ENCODE measurements around the gene CACFD1. TPM values are rescaled to one million over a fixed set of nuclear protein-coding genes. Genes with fewer than 3 reads are reported as not detected.
A peak's percentile ranks its signal among the peaks of the same experiment; 100 is the strongest.

The CACFD1 gene
- total and polyA plus RNA-seq, 2 experiments from 2014 or later = 5.8 to 18.2 TPM

DNA sequence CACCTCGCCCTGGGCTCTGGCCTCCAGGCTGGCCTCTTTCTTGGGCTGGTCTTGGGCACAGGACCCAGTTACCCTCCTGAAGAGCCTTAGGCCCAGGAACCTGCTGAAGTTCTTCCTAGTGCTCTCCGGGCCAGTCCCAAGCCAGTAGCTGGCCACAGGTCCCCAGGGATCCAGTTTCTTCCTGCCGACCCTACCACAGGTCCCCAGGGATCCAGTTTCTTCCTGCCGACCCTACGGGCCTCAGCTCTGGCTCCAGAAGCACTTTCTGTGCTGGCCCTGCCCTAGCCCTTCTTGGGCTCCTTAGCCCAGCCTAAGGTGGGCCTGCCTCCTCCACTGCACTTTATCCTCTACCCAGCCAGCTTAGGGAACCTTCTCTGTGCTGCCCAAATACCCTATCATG, 18.2 kb upstream of the CACFD1 start:
- no peaks in the 10 kb centered on the region for H3K4me1 ChIP-seq (ENCODE audit: insufficient read depth)
- H3K27me3 ChIP-seq (ENCODE audit: insufficient read depth) = no peaks in the 10 kb centered on the region
- no peaks in the 10 kb centered on the region for H4K20me1 ChIP-seq (replicated peaks; ENCODE audit: insufficient read depth)
- H3K4me1 Mint-ChIP-seq = no peaks in the 10 kb centered on the region
- H3K27ac Mint-ChIP-seq = no peak overlapping the region
- H3K27ac ChIP-seq (ENCODE audit: low read depth) = no peak overlapping the region
- no peak for TF ChIP-seq CREB1 (CRISPR knock-in tag; IDR thresholded peaks at IDR 0.05; ENCODE audit: low read depth)
- TF ChIP-seq, protein P1, sequence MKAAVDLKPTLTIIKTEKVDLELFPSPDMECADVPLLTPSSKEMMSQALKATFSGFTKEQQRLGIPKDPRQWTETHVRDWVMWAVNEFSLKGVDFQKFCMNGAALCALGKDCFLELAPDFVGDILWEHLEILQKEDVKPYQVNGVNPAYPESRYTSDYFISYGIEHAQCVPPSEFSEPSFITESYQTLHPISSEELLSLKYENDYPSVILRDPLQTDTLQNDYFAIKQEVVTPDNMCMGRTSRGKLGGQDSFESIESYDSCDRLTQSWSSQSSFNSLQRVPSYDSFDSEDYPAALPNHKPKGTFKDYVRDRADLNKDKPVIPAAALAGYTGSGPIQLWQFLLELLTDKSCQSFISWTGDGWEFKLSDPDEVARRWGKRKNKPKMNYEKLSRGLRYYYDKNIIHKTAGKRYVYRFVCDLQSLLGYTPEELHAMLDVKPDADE (IDR thresholded peaks at IDR 0.05) = no peak
- TF ChIP-seq, protein P2, sequence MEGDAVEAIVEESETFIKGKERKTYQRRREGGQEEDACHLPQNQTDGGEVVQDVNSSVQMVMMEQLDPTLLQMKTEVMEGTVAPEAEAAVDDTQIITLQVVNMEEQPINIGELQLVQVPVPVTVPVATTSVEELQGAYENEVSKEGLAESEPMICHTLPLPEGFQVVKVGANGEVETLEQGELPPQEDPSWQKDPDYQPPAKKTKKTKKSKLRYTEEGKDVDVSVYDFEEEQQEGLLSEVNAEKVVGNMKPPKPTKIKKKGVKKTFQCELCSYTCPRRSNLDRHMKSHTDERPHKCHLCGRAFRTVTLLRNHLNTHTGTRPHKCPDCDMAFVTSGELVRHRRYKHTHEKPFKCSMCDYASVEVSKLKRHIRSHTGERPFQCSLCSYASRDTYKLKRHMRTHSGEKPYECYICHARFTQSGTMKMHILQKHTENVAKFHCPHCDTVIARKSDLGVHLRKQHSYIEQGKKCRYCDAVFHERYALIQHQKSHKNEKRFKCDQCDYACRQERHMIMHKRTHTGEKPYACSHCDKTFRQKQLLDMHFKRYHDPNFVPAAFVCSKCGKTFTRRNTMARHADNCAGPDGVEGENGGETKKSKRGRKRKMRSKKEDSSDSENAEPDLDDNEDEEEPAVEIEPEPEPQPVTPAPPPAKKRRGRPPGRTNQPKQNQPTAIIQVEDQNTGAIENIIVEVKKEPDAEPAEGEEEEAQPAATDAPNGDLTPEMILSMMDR (conservative IDR thresholded peaks at IDR 0.05; ENCODE audit: low read depth in 2 of 2) = no peak
- TF ChIP-seq POLR2AphosphoS5 (IDR thresholded peaks at IDR 0.05; ENCODE audit: low read depth) = no peak
- H3K4me3 ChIP-seq = no peak overlapping the region
- H3K9me2 ChIP-seq (ENCODE audit: insufficient read depth) = no peaks in the 10 kb centered on the region
- no peaks in the 10 kb centered on the region for H3K9me3 Mint-ChIP-seq
- no peaks in the 10 kb centered on the region; the same call in 2 of the 3 replicates for H3K36me3 Mint-ChIP-seq (ENCODE audit: low read depth)
- no peaks in the 10 kb centered on the region for H3K79me2 ChIP-seq (replicated peaks; ENCODE audit: insufficient read depth)
- H3F3A ChIP-seq (replicated peaks; ENCODE audit: low read depth) = no peaks in the 10 kb centered on the region
- DNase-seq (ENCODE audit: low spot score) = no peak
- no peak overlapping the region for H2AFZ ChIP-seq
- no peak overlapping the region for H3K4me2 ChIP-seq
- no peaks in the 10 kb centered on the region for H3K36me3 ChIP-seq (ENCODE audit: insufficient read depth)
- ATAC-seq = no peak
- H3K27me3 Mint-ChIP-seq (ENCODE audit: insufficient read depth, low read depth, poor library complexity) = peaks cover 3% of the 10 kb centered on the region
- no peak overlapping the region for H3K4me3 Mint-ChIP-seq

GRCh38 chr9:133443248-133443647, 16.5 kb upstream of the CACFD1 start:
- no peaks in the 10 kb centered on the region for H3K27me3 ChIP-seq (ENCODE audit: insufficient read depth)
- H3K79me2 ChIP-seq (replicated peaks; ENCODE audit: insufficient read depth) = no peaks in the 10 kb centered on the region
- no peaks in the 10 kb centered on the region for H3K36me3 ChIP-seq (ENCODE audit: insufficient read depth)
- H4K20me1 ChIP-seq (replicated peaks; ENCODE audit: insufficient read depth) = no peaks in the 10 kb centered on the region
- no peaks in the 10 kb centered on the region for H3F3A ChIP-seq (replicated peaks; ENCODE audit: low read depth)
- H3K4me3 ChIP-seq = no peak overlapping the region
- Mint-ChIP-seq H3K4me1 (no peaks in the 10 kb centered on the region), H3K36me3 (ENCODE audit: low read depth) (no peaks in the 10 kb centered on the region; the same call in 2 of the 3 replicates), H3K27me3 (ENCODE audit: insufficient read depth, low read depth, poor library complexity) (no peaks in the 10 kb centered on the region), H3K9me3 (no peaks in the 10 kb centered on the region), H3K27ac (no peak overlapping the region), H3K4me3 (no peak overlapping the region)
- DNase-seq (ENCODE audit: low spot score) = no peak
- no peak overlapping the region for H2AFZ ChIP-seq
- no peaks in the 10 kb centered on the region for H3K4me1 ChIP-seq (ENCODE audit: insufficient read depth)
- no peak overlapping the region for H3K27ac ChIP-seq (ENCODE audit: low read depth)
- H3K4me2 ChIP-seq = no peak overlapping the region
- no peak for TF ChIP-seq STAT1 (IDR thresholded peaks at IDR 0.05; ENCODE audit: unreplicated experiment)
- TF ChIP-seq, protein P2 (conservative IDR thresholded peaks at IDR 0.05; ENCODE audit: low read depth in 2 of 2) = peak in 1 of 2 experiments; percentile 21; a peak in 2 of 4 replicates
- no peaks in the 10 kb centered on the region for H3K9me2 ChIP-seq (ENCODE audit: insufficient read depth)
- peak; percentile 64 for ATAC-seq

All from GM23338 (cell line).